Vagina (tissue), 2 donors: ENCODE measurements around the gene RNPC3.

ENCODE experiments used
- CTCF ChIP-seq, 3 experiments: fragments of 450-650 bp in 2 of 3; fragments of 200-600 bp in 1 of 3; sonication (generic) in 1 of 3; IDR thresholded peaks; one replicate each; pipeline ENCODE4 v1.5.1; 2017 to 2019; ENCODE audit warnings: antibody characterized with exemption in 3 of 3, mild to moderate bottlenecking in 2 of 3, moderate library complexity in 2 of 3
- POLR2A ChIP-seq, 2 donors: fragments of 450-650 bp; IDR thresholded peaks; one replicate each; pipeline ENCODE4 v1.6.1; 2017; ENCODE audit warnings: antibody characterized with exemption in 2 of 2, mild to moderate bottlenecking in 2 of 2, moderate library complexity in 2 of 2
- POLR2AphosphoS5 ChIP-seq, 2 donors: sonication (generic); formaldehyde crosslinking; IDR thresholded peaks; one replicate each; pipeline ENCODE4 v1.9.0; 2017; ENCODE audit warnings: antibody characterized with exemption in 2 of 2, mild to moderate bottlenecking in 2 of 2, low read depth in 1 of 2; ENCODE audit not compliant: insufficient read depth in 1 of 2

DNA sequence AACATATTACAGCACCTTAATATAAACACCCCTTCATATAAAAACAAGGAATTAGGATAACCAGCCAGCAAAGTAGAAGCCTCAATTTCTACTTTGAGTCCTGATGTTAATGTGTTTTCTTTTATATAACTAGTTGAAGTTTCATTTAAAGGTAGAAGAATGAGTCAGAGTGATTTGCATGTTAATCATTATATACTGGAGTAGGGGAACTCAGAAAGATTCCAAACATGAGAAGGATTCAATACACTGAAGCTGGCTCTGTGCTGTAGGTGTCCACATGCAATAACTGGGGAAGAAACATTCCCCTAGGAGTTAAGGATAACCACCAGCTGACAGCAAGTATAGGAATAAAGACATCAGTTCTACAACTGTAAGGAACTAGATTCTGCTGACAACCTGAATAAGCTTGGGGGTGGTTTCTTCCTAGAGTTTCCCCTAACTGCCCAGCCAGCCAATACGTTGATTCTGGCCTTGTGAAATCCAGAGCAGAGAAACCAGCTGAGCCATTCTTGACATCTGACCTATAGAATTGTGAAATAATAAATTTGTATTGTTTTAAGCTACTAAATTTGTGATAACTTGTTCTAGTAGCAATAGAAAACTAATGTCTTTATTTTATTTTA lies 33.4 kb upstream of the RNPC3 start:
- TF ChIP-seq CTCF (IDR thresholded peaks at IDR 0.05) (no peak), POLR2AphosphoS5 (IDR thresholded peaks at IDR 0.05; ENCODE audit: insufficient read depth in 1 of 2, low read depth in 1 of 2) (no peak), POLR2A (IDR thresholded peaks at IDR 0.05) (no peak)
